Activated effector memory CD4-positive, alpha-beta T cell treated with anti-CD3 and anti-CD28 coated beads, Interleukin-2, amount 50 U/mL, for 16 hours (primary cell): ENCODE measurements around the gene PLPPR2.
"Not testable (repeated sequence)": the region's sequence is repeated elsewhere in the genome, so short reads cannot be mapped to it uniquely, and the experiment has no call there.

Experiments
- DNase-seq: peaks from one replicate; pipeline ENCODE4 v3.0.0-alpha.2; 2020

PLPPR2 gene

DNA sequence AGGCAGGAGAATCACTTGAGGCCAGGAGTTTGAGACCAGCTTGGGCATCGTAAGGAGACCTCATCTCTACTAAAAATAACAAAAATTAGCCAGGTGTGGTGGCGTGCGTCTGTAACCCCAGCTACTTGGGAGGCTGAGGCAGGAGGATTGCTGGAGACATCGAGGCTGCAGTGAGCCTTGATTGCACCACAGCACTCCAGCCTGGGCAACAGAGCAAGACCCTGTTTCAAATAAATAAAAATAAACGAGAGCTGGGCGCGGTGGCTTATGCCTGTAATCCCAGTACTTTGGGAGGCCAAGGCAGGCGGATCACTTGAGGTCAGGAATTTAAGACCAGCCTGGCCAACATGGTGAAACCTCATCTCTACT, 15.1 kb upstream of the PLPPR2 start:
- not testable (repeated sequence) for DNase-seq

- no peak for DNase-seq
Measured at GRCh38 chr19:11342429-11342828, 12.8 kb upstream of the PLPPR2 start.

DNA sequence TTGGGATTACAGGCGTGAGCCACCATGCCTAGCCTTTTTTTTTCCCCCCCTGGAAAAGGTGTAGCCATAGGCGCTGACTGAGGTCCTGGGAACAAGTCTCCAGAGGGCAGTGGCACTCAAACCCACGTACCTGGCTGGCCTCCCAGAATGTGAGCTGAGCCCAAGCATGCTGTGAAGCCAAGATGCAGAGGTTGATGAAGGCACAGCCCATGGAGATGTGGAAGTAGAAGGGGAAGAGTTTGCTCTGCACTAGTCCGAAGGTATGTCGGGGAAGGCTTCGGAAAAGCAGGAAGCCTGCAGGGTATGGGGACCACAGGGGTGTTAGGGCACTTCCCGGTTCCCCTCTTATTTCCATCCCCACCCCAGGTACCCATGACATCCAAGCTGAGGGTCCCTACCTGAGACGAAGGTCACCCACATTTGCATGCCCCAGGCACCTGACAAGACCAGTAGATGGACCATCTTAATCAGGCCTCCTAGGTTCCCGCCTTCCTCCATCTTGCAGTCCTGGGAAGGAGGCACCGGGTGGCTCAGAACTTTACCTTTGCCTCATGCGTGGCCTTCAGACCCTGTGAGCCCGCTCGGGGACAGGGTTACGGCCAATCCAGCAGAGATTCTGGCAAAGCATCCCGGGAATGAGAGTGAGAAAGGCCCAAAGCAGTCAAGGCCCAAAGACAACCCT, 10.0 kb upstream of the PLPPR2 start:
- no peak for DNase-seq

GRCh38 chr19:11346104-11346940, 8.9 kb upstream of the PLPPR2 start, which contains the start of the genes CCDC159 and TMEM205:
CCDC159 (plus strand) TSS chr19:11346519; CDS start chr19:11346607, 88 bp downstream.
TMEM205 (minus strand) TSS chr19:11346268; CDS start chr19:11345619, 649 bp downstream.
- DNase-seq = peak; percentile 99

GRCh38 chr19:11347546-11348039, 7.6 kb upstream of the PLPPR2 start:
- DNase-seq = no peak

DNA sequence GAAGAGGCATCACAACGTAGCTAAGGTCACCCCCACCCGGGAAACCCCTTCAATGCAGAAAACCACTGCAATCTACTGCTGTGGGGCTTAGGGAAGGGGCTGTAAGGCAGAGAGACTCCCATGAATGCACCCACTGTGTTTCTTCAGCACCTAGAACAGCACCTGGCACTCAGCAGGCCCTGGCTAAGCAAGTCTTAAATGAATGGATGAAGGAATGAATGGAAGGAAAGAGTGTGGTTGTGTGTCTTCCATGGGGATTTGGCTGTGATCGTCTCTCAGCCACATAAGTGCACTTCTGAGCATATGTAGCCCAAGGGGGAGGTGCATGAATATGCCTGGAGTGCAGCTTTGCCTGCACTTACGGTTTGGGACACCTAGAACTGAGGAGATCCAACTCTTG, 6.1 kb upstream of the PLPPR2 start:
- DNase-seq = no peak

DNA sequence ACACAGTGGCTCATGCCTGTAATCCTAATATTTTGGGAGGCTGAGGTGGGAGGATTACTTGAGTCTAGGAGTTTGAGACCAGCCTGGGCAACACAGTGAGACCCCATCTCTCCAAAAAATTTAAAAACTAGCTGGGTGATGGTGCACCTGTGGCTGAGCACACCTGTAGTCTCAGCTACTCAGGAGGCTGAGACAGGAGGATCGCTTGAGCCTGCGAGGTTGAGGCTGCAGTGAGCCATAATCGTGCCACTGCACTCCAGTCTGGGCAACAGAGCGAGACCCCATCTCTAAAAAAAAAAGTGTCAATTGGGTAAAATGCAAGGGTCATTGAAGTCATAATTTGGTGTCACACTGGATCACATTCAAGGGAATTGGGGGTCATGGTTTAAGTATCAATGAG, 1.1 kb upstream of the PLPPR2 start:
- not testable (repeated sequence) for DNase-seq

DNA sequence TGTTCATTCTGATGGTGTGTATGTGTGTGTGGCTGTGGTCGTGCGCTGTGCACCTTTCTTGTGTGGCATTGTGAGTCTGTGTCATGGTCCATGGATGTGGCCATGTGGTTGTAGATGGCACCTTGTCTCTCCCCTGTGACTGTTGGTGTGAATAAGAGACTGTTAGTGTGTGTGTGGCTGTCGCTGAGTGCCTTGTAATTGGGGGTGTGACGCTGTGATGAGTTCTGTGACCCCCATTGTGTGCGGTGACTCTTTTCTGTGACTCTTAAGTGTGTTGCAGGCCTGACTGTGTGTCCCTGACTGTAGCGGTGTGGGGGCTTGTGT, 804 bp downstream of the PLPPR2 start:
- no peak for DNase-seq

- no peak for DNase-seq
Measured at GRCh38 chr19:11356676-11357550, 1.7 kb downstream of the PLPPR2 start.

DNA sequence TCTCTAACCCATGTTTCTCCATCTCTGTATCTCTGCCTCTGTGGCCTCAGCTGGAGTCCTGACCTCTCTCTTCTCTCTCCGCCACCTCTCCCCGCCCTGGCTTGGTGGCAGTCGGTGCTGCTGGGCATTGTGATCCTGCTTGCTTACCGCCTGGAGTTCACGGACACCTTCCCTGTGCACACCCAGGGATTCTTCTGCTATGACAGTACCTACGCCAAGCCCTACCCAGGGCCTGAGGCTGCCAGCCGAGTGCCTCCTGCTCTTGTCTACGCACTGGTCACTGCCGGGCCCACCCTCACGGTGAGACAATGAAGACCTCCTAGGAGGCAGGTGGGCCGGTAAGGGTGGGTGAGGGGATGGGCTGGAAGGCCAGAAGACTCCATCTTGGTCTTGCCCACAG, 4.2 kb downstream of the PLPPR2 start:
- no peak for DNase-seq

DNA sequence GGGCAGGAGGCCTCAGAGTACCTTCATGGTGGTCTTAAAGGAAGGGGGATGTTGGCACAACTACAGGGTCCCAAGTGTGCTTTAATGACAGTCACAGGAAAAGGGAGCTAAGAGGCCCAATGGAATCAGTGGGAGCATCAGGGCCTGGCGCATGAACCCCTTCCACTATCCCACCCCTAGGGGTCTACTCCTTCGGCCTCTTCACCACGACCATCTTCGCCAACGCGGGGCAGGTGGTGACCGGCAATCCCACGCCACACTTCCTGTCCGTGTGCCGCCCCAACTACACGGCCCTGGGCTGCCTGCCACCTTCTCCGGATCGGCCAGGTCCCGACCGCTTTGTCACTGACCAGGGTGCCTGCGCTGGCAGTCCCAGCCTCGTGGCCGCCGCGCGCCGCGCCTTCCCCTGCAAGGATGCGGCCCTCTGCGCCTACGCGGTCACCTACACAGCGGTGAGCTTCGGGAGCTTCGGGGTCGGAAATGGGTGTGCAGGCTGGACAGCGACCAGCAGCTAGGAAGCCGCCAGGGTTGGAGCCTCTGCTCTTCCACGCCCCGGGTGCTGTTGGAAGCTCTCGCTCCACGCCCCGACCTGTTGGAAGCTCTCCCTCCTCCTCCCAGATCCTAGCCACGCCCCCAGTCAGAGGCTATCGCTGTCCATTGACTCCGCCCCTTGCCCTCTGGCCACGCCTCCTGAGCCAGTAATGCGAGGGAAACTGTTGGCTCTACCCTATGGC, 6.0 kb downstream of the PLPPR2 start:
- DNase-seq = no peak

GRCh38 chr19:11361771-11362731, 6.8 kb downstream of the PLPPR2 start:
- no peak for DNase-seq

DNA sequence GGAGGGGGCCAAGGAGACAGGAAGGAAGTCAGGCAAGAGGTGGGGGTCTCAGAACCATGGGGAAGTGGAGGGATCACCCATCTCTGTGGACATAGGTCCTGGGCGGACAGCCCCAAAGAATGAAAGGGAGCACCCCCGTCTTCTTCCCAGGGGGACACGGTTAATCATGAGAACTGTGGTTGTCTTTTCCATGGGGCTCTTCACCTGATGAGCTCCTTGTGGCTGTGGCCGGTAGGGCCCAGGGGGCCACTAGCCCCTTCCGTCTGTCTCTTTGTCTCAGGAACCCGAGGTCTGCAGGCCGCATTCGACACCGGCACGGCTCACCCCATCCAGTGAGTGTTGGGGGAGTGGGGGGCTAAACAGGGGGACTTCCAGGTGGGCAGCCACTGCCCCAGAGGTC, 8.6 kb downstream of the PLPPR2 start:
- DNase-seq = no peak

DNA sequence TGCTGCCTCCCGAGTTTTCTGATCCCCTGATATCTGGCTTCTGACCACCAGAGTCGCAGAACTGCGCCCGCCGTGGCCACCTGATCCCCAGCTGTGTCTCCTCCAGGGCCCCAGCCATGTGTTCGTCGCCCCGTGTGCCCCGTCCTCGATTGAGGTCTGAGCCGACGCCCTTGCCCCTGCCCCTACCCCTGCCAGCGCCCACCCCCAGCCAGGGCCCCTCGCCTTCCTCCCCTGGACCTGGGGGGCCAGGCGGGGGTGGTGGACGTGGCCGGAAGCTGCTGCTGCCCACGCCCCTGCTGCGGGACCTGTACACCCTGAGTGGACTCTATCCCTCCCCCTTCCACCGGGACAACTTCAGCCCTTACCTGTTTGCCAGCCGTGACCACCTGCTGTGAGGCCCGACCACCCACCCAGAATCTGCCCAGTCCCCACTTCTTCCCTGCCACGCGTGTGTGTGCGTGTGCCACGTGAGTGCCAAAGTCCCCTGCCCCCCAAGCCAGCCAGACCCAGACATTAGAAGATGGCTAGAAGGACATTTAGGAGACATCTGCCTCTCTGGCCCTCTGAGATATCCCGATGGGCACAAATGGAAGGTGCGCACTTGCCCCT, 9.2 kb downstream of the PLPPR2 start:
- no peak for DNase-seq

DNA sequence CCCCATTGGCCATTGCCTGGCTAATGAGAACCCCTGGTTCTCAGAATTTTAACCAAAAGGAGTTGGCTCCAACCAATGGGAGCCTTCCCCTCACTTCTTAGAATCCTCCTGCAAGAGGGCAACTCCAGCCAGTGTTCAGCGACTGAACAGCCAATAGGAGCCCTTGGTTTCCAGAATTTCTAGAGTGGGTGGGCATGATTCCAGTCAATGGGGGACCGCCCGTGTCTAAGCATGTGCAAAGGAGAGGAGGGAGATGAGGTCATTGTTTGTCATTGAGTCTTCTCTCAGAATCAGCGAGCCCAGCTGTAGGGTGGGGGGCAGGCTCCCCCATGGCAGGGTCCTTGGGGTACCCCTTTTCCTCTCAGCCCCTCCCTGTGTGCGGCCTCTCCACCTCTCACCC, 9.7 kb downstream of the PLPPR2 start:
- no peak for DNase-seq

DNA sequence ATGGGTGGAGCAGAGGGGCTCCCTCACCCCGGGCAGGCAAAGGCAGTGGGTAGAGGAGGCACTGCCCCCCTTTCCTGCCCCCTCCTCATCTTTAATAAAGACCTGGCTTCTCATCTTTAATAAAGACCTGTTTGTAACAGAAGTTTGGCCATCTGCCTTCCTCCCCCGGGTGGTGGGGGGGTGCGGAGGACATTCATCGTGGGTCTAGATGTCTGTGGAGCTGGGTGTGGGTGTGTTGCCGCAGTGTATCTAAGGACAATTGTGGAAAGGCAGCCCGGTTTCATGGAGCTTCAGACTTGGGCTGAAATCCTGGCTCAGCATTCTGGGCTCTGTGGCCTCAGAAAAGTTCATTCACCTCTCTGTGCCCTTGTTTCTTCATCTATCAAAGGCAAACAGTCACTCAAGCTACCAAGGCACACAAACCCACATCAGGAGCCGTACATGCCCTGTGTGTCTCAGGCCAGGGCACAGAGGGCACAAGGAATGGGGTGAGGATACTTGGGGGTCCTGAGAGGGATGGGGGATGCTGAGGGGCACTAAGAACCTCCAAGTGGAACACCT, 10.4 kb downstream of the PLPPR2 start:
- no peak for DNase-seq

DNA sequence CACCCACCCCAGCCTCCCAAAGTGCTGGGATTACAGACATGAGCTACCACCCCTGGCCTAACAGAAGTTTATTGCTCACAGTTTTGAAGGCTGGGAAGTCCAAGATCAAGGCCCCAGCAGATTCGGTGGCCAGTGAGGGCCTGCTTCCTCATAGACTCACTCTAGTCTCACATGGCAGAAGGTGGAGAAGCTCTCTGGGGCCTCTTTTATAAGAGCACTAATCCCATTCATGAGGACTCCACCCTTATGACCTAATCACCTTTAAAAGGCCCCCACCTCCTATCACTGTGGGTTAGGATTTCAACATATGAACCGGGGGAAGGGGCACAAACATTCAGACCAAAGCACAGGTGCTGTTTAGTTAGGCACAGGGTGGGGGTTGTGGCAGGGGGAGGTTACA, 12.3 kb downstream of the PLPPR2 start:
- DNase-seq = no peak

DNA sequence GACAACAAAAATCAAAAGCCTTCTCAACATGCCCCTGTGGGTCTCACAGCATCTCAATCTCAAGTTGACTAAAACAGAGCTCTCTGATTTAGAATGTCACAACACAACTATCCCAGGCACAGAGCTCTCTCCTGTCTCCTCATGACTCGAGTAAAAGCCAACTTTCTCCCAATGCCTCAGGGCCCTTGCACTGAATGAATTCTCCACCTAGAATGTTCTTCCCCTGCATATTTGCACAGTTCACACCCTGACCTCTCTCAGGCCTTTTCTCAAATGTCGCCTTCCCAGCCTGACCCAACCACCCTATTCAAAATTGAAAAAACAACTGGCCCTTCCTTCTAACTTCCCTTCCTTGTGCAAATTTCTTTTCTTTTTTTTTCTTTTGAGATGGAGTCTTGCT, 15.5 kb downstream of the PLPPR2 start:
- no peak for DNase-seq

DNA sequence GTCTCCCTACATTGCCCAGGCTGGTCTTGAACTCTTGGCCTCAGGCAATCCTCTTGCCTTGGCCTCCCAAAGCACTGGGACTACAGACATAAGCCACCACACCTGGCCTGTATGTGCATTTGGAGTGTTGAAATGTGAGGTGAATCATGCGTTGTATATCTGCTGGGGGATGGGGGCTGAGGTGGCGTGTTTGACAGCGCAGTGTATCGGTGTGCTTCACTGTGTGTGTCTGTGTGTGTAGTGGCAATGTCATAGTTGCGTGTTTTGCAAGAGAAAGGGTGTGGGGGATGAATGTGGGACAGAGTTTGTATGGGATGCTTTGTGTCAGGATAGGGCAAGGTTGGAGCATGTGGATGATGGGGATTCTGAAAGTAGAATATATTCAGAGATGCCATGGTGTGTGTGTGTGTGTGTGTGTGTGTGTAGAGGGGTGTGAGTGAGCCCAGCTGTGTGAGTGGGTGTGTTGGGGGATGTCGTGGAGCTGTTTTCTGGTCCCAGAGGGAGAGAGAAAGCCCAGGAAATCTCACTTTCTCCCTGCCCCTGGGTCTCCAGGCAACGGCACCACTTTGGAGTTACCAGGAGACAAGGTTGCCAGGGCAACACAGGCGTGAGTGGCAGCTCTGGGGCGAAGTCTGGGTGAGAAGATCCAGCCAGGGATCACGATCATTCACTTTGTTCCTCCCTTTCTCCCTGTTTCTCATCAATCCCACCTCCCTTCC, 18.1 kb downstream of the PLPPR2 start:
- DNase-seq = no peak

GRCh38 chr19:11373885-11374432, 18.7 kb downstream of the PLPPR2 start:
- DNase-seq = no peak
